Measurements from ENCODE around the gene SH2D1A.

GRCh38 chrX:124358800-124359383 lies 12.5 kb downstream of the SH2D1A start:
- no peak for TF ChIP-seq RAD21 (IDR thresholded peaks at IDR 0.05; ENCODE audit: insufficient read depth, low read depth, low read length)
- TF ChIP-seq SP1 (IDR thresholded peaks at IDR 0.05; ENCODE audit: low read depth, low read length): no peak
- no peak for TF ChIP-seq EZH2 (IDR thresholded peaks at IDR 0.05; ENCODE audit: borderline replicate concordance, control insufficient read depth, low read depth, low read length)
- TF ChIP-seq BHLHE40 (IDR thresholded peaks at IDR 0.05; ENCODE audit: borderline replicate concordance in 1 of 2, low read depth in 2 of 2, low read length in 1 of 2): no peak
- TF ChIP-seq NRF1 (conservative IDR thresholded peaks at IDR 0.05; ENCODE audit: low read depth, low read length): no peak
- no peak for TF ChIP-seq NFIC (IDR thresholded peaks at IDR 0.05; ENCODE audit: low read depth, low read length)
- TF ChIP-seq ATF3 (IDR thresholded peaks at IDR 0.05; ENCODE audit: borderline replicate concordance, extremely low read depth, low read depth, low read length): no peak
- no peak for TF ChIP-seq REST (IDR thresholded peaks at IDR 0.05; ENCODE audit: low read depth, low read length)
- no peak for TF ChIP-seq HDAC2 (IDR thresholded peaks at IDR 0.05)
- no peak for TF ChIP-seq ATF2 (IDR thresholded peaks at IDR 0.05; ENCODE audit: low read length)
- no peak for TF ChIP-seq CTCF (IDR thresholded peaks at IDR 0.05 in 2 of 3, conservative IDR thresholded peaks at IDR 0.05 in 1 of 3; ENCODE audit: control insufficient read depth in 2 of 3, extremely low read depth in 1 of 3, insufficient read depth in 1 of 3, low read depth in 3 of 3, low read length in 3 of 3)
